H9 (cell line): ENCODE results near the gene KCNMA1. TPM values are rescaled to one million over a fixed set of nuclear protein-coding genes. Genes with fewer than 3 reads are reported as not detected.

Source experiments
- DNase-seq: peaks from one replicate; pipeline ENCODE4 v3.0.0-alpha.2; 2017
- H2AFZ ChIP-seq: one replicate; pipeline ENCODE4 v1.6.1; 2013; ENCODE audit warnings: mild to moderate bottlenecking, low read length, control low read depth, moderate library complexity
- H2AK5ac ChIP-seq: 2 replicates; pipeline ENCODE4 v1.6.1; 2013; ENCODE audit warnings: low read length, control low read depth, mixed read lengths; ENCODE audit not compliant: insufficient read length
- H2BK120ac ChIP-seq: one replicate; pipeline ENCODE4 v1.6.1; 2013; ENCODE audit warnings: low read depth, mild to moderate bottlenecking, low read length, control low read depth, inconsistent platforms; ENCODE audit not compliant: poor library complexity, severe bottlenecking
- H2BK12ac ChIP-seq: 2 replicates; pipeline ENCODE4 v1.6.1; 2013; ENCODE audit warnings: low read length, control low read depth, mixed read lengths, low read depth; ENCODE audit not compliant: insufficient read length
- H2BK15ac ChIP-seq: 2 replicates; pipeline ENCODE4 v1.6.1; 2013; ENCODE audit warnings: low read depth, low read length, control low read depth
- H2BK20ac ChIP-seq: one replicate; pipeline ENCODE4 v1.6.1; 2013; ENCODE audit warnings: low read depth, mild to moderate bottlenecking, low read length, control low read depth, inconsistent platforms; ENCODE audit not compliant: poor library complexity, severe bottlenecking
- H2BK5ac ChIP-seq: 2 replicates; pipeline ENCODE4 v1.6.1; 2013; ENCODE audit warnings: low read length, control low read depth, mixed read lengths; ENCODE audit not compliant: insufficient read length
- H3K14ac ChIP-seq: 2 replicates; pipeline ENCODE4 v1.6.1; 2013; ENCODE audit warnings: low read length, control low read depth; ENCODE audit not compliant: insufficient read depth
- H3K18ac ChIP-seq: 2 replicates; pipeline ENCODE4 v1.6.1; 2013; ENCODE audit warnings: low read depth, mild to moderate bottlenecking, mixed read lengths, low read length, control low read depth; ENCODE audit not compliant: insufficient read length
- H3K23ac ChIP-seq: 2 replicates; pipeline ENCODE4 v1.6.1; 2013; ENCODE audit warnings: low read length, control low read depth, mixed read lengths, low read depth; ENCODE audit not compliant: insufficient read length
- H3K23me2 ChIP-seq: 2 replicates; pipeline ENCODE4 v1.6.1; 2013; ENCODE audit warnings: low read depth, mild to moderate bottlenecking, mixed read lengths, low read length, control low read depth; ENCODE audit not compliant: insufficient read length, poor library complexity, severe bottlenecking
- H3K27ac ChIP-seq: 2 replicates; pipeline ENCODE4 v1.5.1; 2013; ENCODE audit warnings: low read length, control low read depth, mixed read lengths, low read depth; ENCODE audit not compliant: insufficient read length
- H3K27me3 ChIP-seq: 2 replicates; pipeline ENCODE4 v1.6.1; 2013; ENCODE audit warnings: low read length, control low read depth, inconsistent platforms; ENCODE audit not compliant: insufficient read depth
- H3K4ac ChIP-seq: 2 replicates; pipeline ENCODE4 v1.6.1; 2013; ENCODE audit warnings: low read depth, mild to moderate bottlenecking, control low read depth, inconsistent platforms, low read length, moderate library complexity
- H3K4me1 ChIP-seq: 2 replicates; pipeline ENCODE4 v1.6.1; 2013; ENCODE audit warnings: low read length, control low read depth, inconsistent platforms; ENCODE audit not compliant: insufficient read depth
- H3K4me2 ChIP-seq: 2 replicates; pipeline ENCODE4 v1.6.1; 2013; ENCODE audit warnings: low read length, control low read depth, mixed read lengths; ENCODE audit not compliant: insufficient read length, insufficient read depth
- H3K56ac ChIP-seq: 2 replicates; pipeline ENCODE4 v1.6.1; 2013; ENCODE audit warnings: low read depth, mild to moderate bottlenecking, mixed read lengths, low read length, control low read depth; ENCODE audit not compliant: insufficient read length
- H3K79me1 ChIP-seq: 2 replicates; pipeline ENCODE4 v1.6.1; 2013; ENCODE audit warnings: low read depth, mild to moderate bottlenecking, moderate library complexity, low read length, control low read depth, inconsistent platforms; ENCODE audit not compliant: insufficient read depth, poor library complexity, severe bottlenecking
- H3K79me2 ChIP-seq: 2 replicates; pipeline ENCODE4 v1.6.1; 2013; ENCODE audit warnings: low read length, control low read depth, inconsistent platforms; ENCODE audit not compliant: insufficient read depth
- H3K9ac ChIP-seq: 2 replicates; pipeline ENCODE4 v1.6.1; 2013; ENCODE audit warnings: low read length, control low read depth, mixed read lengths; ENCODE audit not compliant: insufficient read length; ENCODE audit errors: extremely low read depth
- H3K9me3 ChIP-seq: one replicate; pipeline ENCODE4 v1.6.1; 2013; ENCODE audit warnings: low read depth, low read length, inconsistent platforms; ENCODE audit not compliant: control insufficient read depth
- H3T11ph ChIP-seq: one replicate; pipeline ENCODE4 v1.6.1; 2013; ENCODE audit warnings: mild to moderate bottlenecking, low read length, control low read depth, inconsistent platforms
- H4K20me1 ChIP-seq: one replicate; pipeline ENCODE4 v1.6.1; 2013; ENCODE audit not compliant: control insufficient read depth, insufficient read length, insufficient read depth
- H4K5ac ChIP-seq: 2 replicates; pipeline ENCODE4 v1.6.1; 2013; ENCODE audit warnings: low read depth, mild to moderate bottlenecking, mixed read lengths, low read length, control low read depth; ENCODE audit not compliant: insufficient read length
- H4K8ac ChIP-seq: replicated peaks from 2 replicates; pipeline ENCODE4 v1.6.1; 2013; ENCODE audit warnings: low read length, control low read depth, mixed read lengths, low read depth; ENCODE audit not compliant: insufficient read length
- H4K91ac ChIP-seq: 2 replicates; pipeline ENCODE4 v1.6.1; 2013; ENCODE audit warnings: low read depth, mild to moderate bottlenecking, moderate library complexity, mixed read lengths, low read length, control low read depth; ENCODE audit not compliant: insufficient read length
- H3K27ac Mint-ChIP-seq, 3 experiments: 2 replicates in 2 of 3; 3 replicates in 1 of 3; pipeline ENCODE4 v1.8.0; 2020 to 2021; ENCODE audit warnings: mixed read lengths in 3 of 3, mild to moderate bottlenecking in 1 of 3, moderate library complexity in 1 of 3
- H3K27me3 Mint-ChIP-seq: 2 replicates; pipeline ENCODE4 v1.8.0; 2021; ENCODE audit warnings: low read depth, mild to moderate bottlenecking, moderate library complexity, mixed read lengths
- H3K36me3 Mint-ChIP-seq, 3 experiments: 2 replicates in 2 of 3; 3 replicates in 1 of 3; pipeline ENCODE4 v1.8.0; 2020 to 2021; ENCODE audit warnings: low read depth in 3 of 3, mixed read lengths in 3 of 3; ENCODE audit not compliant: insufficient read depth in 1 of 3
- H3K4me1 Mint-ChIP-seq, 2 experiments: 2 replicates each; pipeline ENCODE4 v1.8.0; 2020; ENCODE audit warnings: mixed read lengths in 2 of 2
- H3K4me3 Mint-ChIP-seq, 2 experiments: 2 replicates in 1 of 2; 3 replicates in 1 of 2; pipeline ENCODE4 v1.8.0; 2020 to 2021; ENCODE audit warnings: mild to moderate bottlenecking in 2 of 2, mixed read lengths in 2 of 2, moderate library complexity in 1 of 2
- H3K9me3 Mint-ChIP-seq, 2 experiments: 2 replicates in 1 of 2; 3 replicates in 1 of 2; pipeline ENCODE4 v1.8.0; 2020; ENCODE audit warnings: mild to moderate bottlenecking in 2 of 2, mixed read lengths in 2 of 2, moderate library complexity in 1 of 2
- WGBS: extraction: QIAGEN DNeasy Blood & Tissue Kit; methylation state at CpG from one replicate; pipeline ENCODE4 v1.1.7; 2013; ENCODE audit warnings: missing lambda C conversion rate, low lambda C conversion rate, mixed read lengths; ENCODE audit not compliant: insufficient read length; ENCODE audit errors: extremely low coverage; 5-methylcytosine and 5-hydroxymethylcytosine counted together
- total RNA-seq: library from RNA; stranded (reverse); gene quantifications from 2 replicates; pipeline ENCODE4 v1.2.1, GENCODE V29; 2021
- TF ChIP-seq, protein P1 (sequence below): fragments of 200-600 bp; sonication (generic); conservative IDR thresholded peaks from 3 replicates; pipeline ENCODE4 v1.8.0; 2021; ENCODE audit warnings: antibody characterized with exemption, mild to moderate bottlenecking

KCNMA1 gene
- total RNA-seq, 1 experiment from 2014 or later: 2.0 TPM

DNA sequence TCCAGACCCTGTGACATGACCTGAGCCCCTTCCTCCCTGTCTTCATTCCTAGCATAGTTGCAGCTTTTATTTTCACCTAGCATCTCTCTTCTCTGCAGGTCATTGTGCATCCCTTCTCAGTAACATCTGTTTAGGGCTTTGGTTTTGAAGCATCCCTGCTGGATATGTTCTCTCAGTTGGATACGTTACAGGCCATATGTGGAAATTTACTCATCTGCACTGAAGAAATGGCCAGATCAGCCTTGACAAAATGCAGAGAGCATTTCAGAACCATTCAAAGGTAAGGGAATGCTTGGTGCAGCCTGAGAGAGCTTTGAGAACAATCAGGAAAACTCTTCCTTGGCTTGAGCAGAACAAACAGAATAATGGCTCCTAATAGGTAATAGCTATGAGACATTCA, 647.0 kb downstream of the KCNMA1 start:
- no peak overlapping the region for H3K4ac ChIP-seq
- no peaks in the 10 kb centered on the region for H4K20me1 ChIP-seq
- H3K79me2 ChIP-seq: no peaks in the 10 kb centered on the region
- no peak overlapping the region for H2BK120ac ChIP-seq
- no peak overlapping the region for H2BK20ac ChIP-seq
- no CpG with 5 or more reads among the region's 1 CpG for WGBS
- no peaks in the 10 kb centered on the region for H3K9me3 ChIP-seq
- H3K27ac ChIP-seq: no peak overlapping the region
- H3K14ac ChIP-seq: no peak overlapping the region
- no peak for DNase-seq
- H2BK5ac ChIP-seq: no peak overlapping the region
- no peak overlapping the region for H3K9ac ChIP-seq
- H3T11ph ChIP-seq: no peak overlapping the region
- H3K4me2 ChIP-seq: no peak overlapping the region
- TF ChIP-seq, protein P1, sequence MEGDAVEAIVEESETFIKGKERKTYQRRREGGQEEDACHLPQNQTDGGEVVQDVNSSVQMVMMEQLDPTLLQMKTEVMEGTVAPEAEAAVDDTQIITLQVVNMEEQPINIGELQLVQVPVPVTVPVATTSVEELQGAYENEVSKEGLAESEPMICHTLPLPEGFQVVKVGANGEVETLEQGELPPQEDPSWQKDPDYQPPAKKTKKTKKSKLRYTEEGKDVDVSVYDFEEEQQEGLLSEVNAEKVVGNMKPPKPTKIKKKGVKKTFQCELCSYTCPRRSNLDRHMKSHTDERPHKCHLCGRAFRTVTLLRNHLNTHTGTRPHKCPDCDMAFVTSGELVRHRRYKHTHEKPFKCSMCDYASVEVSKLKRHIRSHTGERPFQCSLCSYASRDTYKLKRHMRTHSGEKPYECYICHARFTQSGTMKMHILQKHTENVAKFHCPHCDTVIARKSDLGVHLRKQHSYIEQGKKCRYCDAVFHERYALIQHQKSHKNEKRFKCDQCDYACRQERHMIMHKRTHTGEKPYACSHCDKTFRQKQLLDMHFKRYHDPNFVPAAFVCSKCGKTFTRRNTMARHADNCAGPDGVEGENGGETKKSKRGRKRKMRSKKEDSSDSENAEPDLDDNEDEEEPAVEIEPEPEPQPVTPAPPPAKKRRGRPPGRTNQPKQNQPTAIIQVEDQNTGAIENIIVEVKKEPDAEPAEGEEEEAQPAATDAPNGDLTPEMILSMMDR: no peak
- H3K79me1 ChIP-seq: no peaks in the 10 kb centered on the region
- Mint-ChIP-seq H3K4me3 (no peak overlapping the region), H3K27ac (no peak overlapping the region), H3K9me3 (no peaks in the 10 kb centered on the region; a peak in 1 of 5 replicates), H3K27me3 (no peaks in the 10 kb centered on the region; the same call in 1 of the 2 replicates), H3K36me3 (no peaks in the 10 kb centered on the region; a peak in 1 of 7 replicates), H3K4me1 (peaks cover 6 to 13% of the 10 kb centered on the region in 2 experiments; a peak in 3 of 4 replicates)
- no peak overlapping the region for H2AFZ ChIP-seq
- H2AK5ac ChIP-seq: no peak overlapping the region
- no peak overlapping the region for H2BK12ac ChIP-seq
- no peaks in the 10 kb centered on the region for H3K23me2 ChIP-seq
- no peak overlapping the region for H2BK15ac ChIP-seq
- no peaks in the 10 kb centered on the region for H3K4me1 ChIP-seq
- no peaks in the 10 kb centered on the region for H3K27me3 ChIP-seq
- no peak overlapping the region for H3K18ac ChIP-seq
- H4K8ac ChIP-seq: no peak overlapping the region
- no peak overlapping the region for H3K56ac ChIP-seq
- no peak overlapping the region for H3K23ac ChIP-seq
- H4K5ac ChIP-seq: no peak overlapping the region
- H4K91ac ChIP-seq: no peak overlapping the region
